Measurements from ENCODE around the gene SREBF2.
A peak's percentile ranks its signal among the peaks of the same experiment; 100 is the strongest.

The SREBF2 gene

GRCh38 chr22:41801147-41801819, 31.6 kb upstream of the SREBF2 start:
- peak overlapping the region; percentile 91 for H3K4me3 ChIP-seq (ENCODE audit: control insufficient read depth, low read depth, low read length)
- DNase-seq (ENCODE audit: low read depth): no peak
- no peak for TF ChIP-seq CTCF (conservative IDR thresholded peaks at IDR 0.05; ENCODE audit: control insufficient read depth, insufficient read depth, low read depth, low read length)

GRCh38 chr22:41801886-41802285, 31.0 kb upstream of the SREBF2 start:
- no peak for TF ChIP-seq CTCF (conservative IDR thresholded peaks at IDR 0.05; ENCODE audit: control insufficient read depth, insufficient read depth, low read depth, low read length)
- H3K4me3 ChIP-seq (ENCODE audit: control insufficient read depth, low read depth, low read length): no peak overlapping the region
- DNase-seq (ENCODE audit: low read depth): no peak

GRCh38 chr22:41805639-41806038, 27.3 kb upstream of the SREBF2 start:
- no peak for DNase-seq (ENCODE audit: low read depth)
- TF ChIP-seq CTCF (conservative IDR thresholded peaks at IDR 0.05; ENCODE audit: control insufficient read depth, insufficient read depth, low read depth, low read length): no peak
- H3K4me3 ChIP-seq (ENCODE audit: control insufficient read depth, low read depth, low read length): no peak overlapping the region

- no peak overlapping the region for H3K4me3 ChIP-seq (ENCODE audit: control insufficient read depth, low read depth, low read length)
- DNase-seq (ENCODE audit: low read depth): no peak
- no peak for TF ChIP-seq CTCF (conservative IDR thresholded peaks at IDR 0.05; ENCODE audit: control insufficient read depth, insufficient read depth, low read depth, low read length)
These were observed 24.5 kb upstream of the SREBF2 start for GRCh38 chr22:41808400-41808799.

- no peak overlapping the region for H3K4me3 ChIP-seq (ENCODE audit: control insufficient read depth, low read depth, low read length)
- TF ChIP-seq CTCF (conservative IDR thresholded peaks at IDR 0.05; ENCODE audit: control insufficient read depth, insufficient read depth, low read depth, low read length): no peak
- DNase-seq (ENCODE audit: low read depth): no peak
These were observed 22.9 kb upstream of the SREBF2 start for GRCh38 chr22:41810022-41810421.

GRCh38 chr22:41812805-41813545, 19.9 kb upstream of the SREBF2 start:
- no peak for TF ChIP-seq CTCF (conservative IDR thresholded peaks at IDR 0.05; ENCODE audit: control insufficient read depth, insufficient read depth, low read depth, low read length)
- H3K4me3 ChIP-seq (ENCODE audit: control insufficient read depth, low read depth, low read length): no peak overlapping the region
- DNase-seq (ENCODE audit: low read depth): no peak
